Measurements from ENCODE around the gene AQP2.
"Not testable (repeated sequence)": the region's sequence is repeated elsewhere in the genome, so short reads cannot be mapped to it uniquely, and the experiment has no call there.

The AQP2 gene

GRCh38 chr12:49969651-49970429, 19.3 kb downstream of the AQP2 start:
- DNase-seq (ENCODE audit: low spot score): no peak

GRCh38 chr12:49970658-49971057, 20.1 kb downstream of the AQP2 start:
- no peak for DNase-seq (ENCODE audit: low spot score)

- DNase-seq (ENCODE audit: low spot score): no peak
Measured at GRCh38 chr12:49971141-49971540, 20.6 kb downstream of the AQP2 start.

- DNase-seq (ENCODE audit: low spot score): no peak
Measured at GRCh38 chr12:49972129-49972528, 21.6 kb downstream of the AQP2 start.

- DNase-seq (ENCODE audit: low spot score): no peak
Measured at GRCh38 chr12:49972641-49973360, 22.3 kb downstream of the AQP2 start, which contains the start of gene AQP6. Gene AQP6, plus strand, starts transcription at chr12:49972947. Its CDS starts 227 bp downstream, at chr12:49973174.

- DNase-seq (ENCODE audit: low spot score): no peak
Measured at GRCh38 chr12:49973361-49973830, 22.9 kb downstream of the AQP2 start.

- DNase-seq (ENCODE audit: low spot score): peak; percentile 91
Measured at GRCh38 chr12:49974231-49974675, 23.7 kb downstream of the AQP2 start.

GRCh38 chr12:49974677-49975317, 24.3 kb downstream of the AQP2 start:
- DNase-seq (ENCODE audit: low spot score): peak; percentile 77

GRCh38 chr12:49975318-49975761, 24.8 kb downstream of the AQP2 start:
- DNase-seq (ENCODE audit: low spot score): no peak

- no peak for DNase-seq (ENCODE audit: low spot score)
Measured at GRCh38 chr12:49976557-49976956, 26.0 kb downstream of the AQP2 start.

GRCh38 chr12:49978125-49978524, 27.6 kb downstream of the AQP2 start:
- DNase-seq (ENCODE audit: low spot score): no peak

- peak; percentile 91 for DNase-seq (ENCODE audit: low spot score)
Measured at GRCh38 chr12:49979016-49979586, 28.6 kb downstream of the AQP2 start.

- no peak for DNase-seq (ENCODE audit: low spot score)
Measured at GRCh38 chr12:49979791-49980190, 29.3 kb downstream of the AQP2 start.

- no peak for DNase-seq (ENCODE audit: low spot score)
Measured at GRCh38 chr12:49980501-49981349, 30.2 kb downstream of the AQP2 start.

- no peak for DNase-seq (ENCODE audit: low spot score)
Measured at GRCh38 chr12:49982246-49983087, 31.9 kb downstream of the AQP2 start.

- DNase-seq (ENCODE audit: low spot score): no peak
Measured at GRCh38 chr12:49983892-49984291, 33.4 kb downstream of the AQP2 start.

- no peak for DNase-seq (ENCODE audit: low spot score)
Measured at GRCh38 chr12:49984476-49985359, 34.2 kb downstream of the AQP2 start.

GRCh38 chr12:49985981-49986380, 35.4 kb downstream of the AQP2 start:
- no peak for DNase-seq (ENCODE audit: low spot score)

GRCh38 chr12:49986476-49986875, 35.9 kb downstream of the AQP2 start:
- DNase-seq (ENCODE audit: low spot score): not testable (repeated sequence)
